B cell (primary cell): ENCODE results near the gene SLC30A7. TPM values are rescaled to one million over a fixed set of nuclear protein-coding genes. Genes with fewer than 3 reads are reported as not detected.

Experiments used
- ATAC-seq: fragments of 200-7000 bp; cut with Tn5 transposase; one replicate; pipeline ENCODE4 v1.10.0; 2021; ENCODE audit warnings: low read depth, mild to moderate bottlenecking, moderate number of reproducible peaks, moderate library complexity
- CTCF ChIA-PET: fragments of 350-600 bp; sonication (Branson Sonifier 250); formaldehyde crosslinking; loops from one replicate; lab custom pipeline; 2021; ENCODE audit warnings: antibody characterized with exemption, inconsistent platforms; lab: Charles Lee
- POLR2A ChIA-PET: fragments of 350-600 bp; sonication (Branson Sonifier 250); formaldehyde crosslinking; loops from one replicate; lab custom pipeline; 2021; ENCODE audit warnings: antibody characterized with exemption; lab: Charles Lee
- DNase-seq: peaks from one replicate; pipeline ENCODE4 v3.0.0; 2013
- H2AFZ ChIP-seq: 2 replicates; pipeline ENCODE4 v1.6.1; 2012; ENCODE audit warnings: mild to moderate bottlenecking, low read depth, low read length; ENCODE audit not compliant: insufficient read depth, poor library complexity, severe bottlenecking
- H3K27ac ChIP-seq, 2 donors: 1 replicate in 1 of 2; 2 replicates in 1 of 2; pipeline ENCODE4 v1.5.1; 2012 to 2013; ENCODE audit warnings: low read length in 2 of 2, mild to moderate bottlenecking in 2 of 2, moderate library complexity in 1 of 2
- H3K27me3 ChIP-seq, 4 experiments: fragments of 200-600 bp in 1 of 4; sonication (generic) in 1 of 4; replicated peaks in 1 of 4; 1 replicate in 2 of 4; 2 replicates in 2 of 4; pipeline versions ENCODE4 v1.6.1 to v1.7.0; 2013 to 2016; ENCODE audit warnings: low read length in 3 of 4, mild to moderate bottlenecking in 2 of 4, mixed read lengths in 1 of 4, moderate library complexity in 1 of 4; ENCODE audit not compliant: insufficient read depth in 4 of 4, control insufficient read depth in 3 of 4; ENCODE audit errors: control extremely low read depth in 1 of 4
- H3K36me3 ChIP-seq, 2 experiments: replicated peaks in 1 of 2; 1 replicate in 1 of 2; 2 replicates in 1 of 2; pipeline versions ENCODE4 v1.6.1 to v1.7.1; 2013; ENCODE audit warnings: low read length in 1 of 2; ENCODE audit not compliant: insufficient read depth in 2 of 2, control insufficient read depth in 1 of 2; ENCODE audit errors: control extremely low read depth in 1 of 2, extremely low read depth in 1 of 2
- H3K4me1 ChIP-seq, 2 donors: fragments of 200-600 bp in 1 of 2; sonication (generic) in 1 of 2; 1 replicate in 1 of 2; 2 replicates in 1 of 2; pipeline versions ENCODE4 v1.5.1 to v1.6.1; 2013 to 2017; ENCODE audit warnings: low read length in 2 of 2; ENCODE audit not compliant: control insufficient read depth in 2 of 2, insufficient read depth in 2 of 2
- H3K4me2 ChIP-seq: replicated peaks from 2 replicates; pipeline ENCODE3; 2012; ENCODE audit warnings: mild to moderate bottlenecking, low read depth, low read length; ENCODE audit not compliant: poor library complexity, severe bottlenecking
- H3K4me3 ChIP-seq, 5 experiments: fragments of 200-600 bp in 1 of 5; sonication (generic) in 1 of 5; 1 replicate in 3 of 5; 2 replicates in 2 of 5; pipeline versions ENCODE4 v1.5.1 to v1.7.0; 2011 to 2016; ENCODE audit warnings: low read length in 4 of 5, mild to moderate bottlenecking in 4 of 5, low read depth in 2 of 5, control low read depth in 1 of 5, moderate library complexity in 1 of 5; ENCODE audit not compliant: insufficient read depth in 1 of 5; ENCODE audit errors: control extremely low read depth in 1 of 5, extremely low read depth in 1 of 5
- H3K79me2 ChIP-seq: fragments of 200-600 bp; sonication (generic); one replicate; pipeline ENCODE4 v1.6.0; 2016; ENCODE audit warnings: low read length; ENCODE audit not compliant: control insufficient read depth, insufficient read depth
- H3K9ac ChIP-seq: fragments of 200-600 bp; sonication (generic); 2 replicates; pipeline ENCODE4 v1.6.1; 2017; ENCODE audit warnings: mild to moderate bottlenecking, low read length, moderate library complexity
- H3K9me3 ChIP-seq, 3 donors: one replicate each; pipeline versions ENCODE4 v1.6.1 to v1.7.1; 2013; ENCODE audit warnings: low read length in 2 of 3; ENCODE audit not compliant: control insufficient read depth in 2 of 3, insufficient read depth in 1 of 3; ENCODE audit errors: control extremely low read depth in 1 of 3
- H4K20me1 ChIP-seq: 2 replicates; pipeline ENCODE4 v1.6.0; 2012; ENCODE audit warnings: mild to moderate bottlenecking, low read length; ENCODE audit not compliant: insufficient read depth, control insufficient read depth, poor library complexity, severe bottlenecking
- H3K27ac Mint-ChIP-seq: one replicate; pipeline ENCODE4 v1.8.0; 2021; ENCODE audit warnings: mixed read lengths
- H3K27me3 Mint-ChIP-seq: one replicate; pipeline ENCODE4 v1.8.0; 2021; ENCODE audit warnings: mixed read lengths
- H3K4me1 Mint-ChIP-seq: one replicate; pipeline ENCODE4 v1.8.0; 2021; ENCODE audit warnings: mixed read lengths
- H3K4me3 Mint-ChIP-seq: one replicate; pipeline ENCODE4 v1.8.0; 2021; ENCODE audit warnings: mixed read lengths
- H3K9me3 Mint-ChIP-seq: one replicate; pipeline ENCODE4 v1.8.0; 2022; ENCODE audit warnings: mixed read lengths; ENCODE audit not compliant: insufficient read depth
- EZH2 ChIP-seq: IDR thresholded peaks from 2 replicates; pipeline ENCODE4 v1.6.1; 2012; ENCODE audit warnings: borderline replicate concordance, low read depth, mild to moderate bottlenecking, moderate library complexity, low read length; ENCODE audit not compliant: insufficient read depth, poor library complexity, severe bottlenecking
- whole genome bisulfite sequencing: methylation state at CpG from one replicate; pipeline ENCODE4 v1.1.5; 2013; ENCODE audit warnings: missing lambda C conversion rate; ENCODE audit not compliant: insufficient coverage; 5-methylcytosine and 5-hydroxymethylcytosine counted together
- intact Hi-C: fragments of 100-400 bp; cut with micrococcal nuclease; formaldehyde crosslinking; loops from one replicate; pipeline ENCODE4 v1.10.0; 2022
- polyA plus RNA-seq: library from polyadenylated mRNA; depleted of rRNA; stranded (reverse); fragments of >200 nt; gene quantifications from 2 replicates; pipeline ENCODE4 v1.2.3, GENCODE V29; 2012
- total RNA-seq, 2 donors: library from RNA; stranded (reverse); fragments of 120-200 nt in 1 of 2; gene quantifications; 1 replicate in 1 of 2; 2 replicates in 1 of 2; pipeline versions ENCODE4 v1.2.3 to v1.2.4, GENCODE V29; 2013 to 2022
- TF ChIP-seq, protein P1 (sequence below): fragments of 200-600 bp; IDR thresholded peaks from one replicate; pipeline ENCODE4 v1.8.0; 2022; ENCODE audit warnings: antibody characterized with exemption, mild to moderate bottlenecking

The SLC30A7 gene
- total and polyA plus RNA-seq, 2 donors (not counting 1 experiment from before 2014, with no cell fraction given), result 5.2 to 28.6 TPM

DNA sequence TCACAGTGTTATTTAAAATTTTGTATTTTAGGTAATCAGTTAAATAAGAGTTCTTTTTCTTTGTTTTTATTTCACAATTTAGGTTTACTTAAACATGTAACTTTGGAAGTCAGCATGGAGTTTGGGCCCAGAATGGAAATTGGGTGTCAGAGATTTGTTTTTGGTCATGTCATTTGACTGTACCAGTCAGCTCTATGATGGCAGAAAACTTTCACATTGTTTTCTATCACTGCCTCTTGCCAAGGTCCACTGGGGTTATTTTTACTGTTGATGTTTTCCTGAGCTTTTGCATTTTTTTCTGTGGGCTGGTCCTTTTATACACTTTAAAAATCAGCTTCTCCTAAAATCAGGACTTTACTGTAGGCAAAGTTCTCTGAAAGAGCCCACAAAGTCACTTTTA is 54.4 kb downstream of the SLC30A7 start:
- CTCF ChIA-PET, result interaction anchor here (1.4 to 3.0 kb wide), 3 partner anchors 11 to 338 kb away, joined by 3 to 17 read pairs (median 9); no protein-coding TSS in a partner anchor
- Histone ChIP-seq H3K36me3 (peaks cover 2 to 4% of the 10 kb centered on the region in 2 experiments), H3K9ac (peak overlapping the region; percentile 29), H4K20me1 (no peaks in the 10 kb centered on the region), H3K9me3 (peaks cover 2 to 8% (median 7%) of the 10 kb centered on the region in 3 donors), H3K27ac (peak overlapping the region; percentile 34 to 50), H3K79me2 (no peaks in the 10 kb centered on the region), H3K27me3 (no peaks in the 10 kb centered on the region), H2AFZ (no peak overlapping the region), H3K4me2 (peak overlapping the region; percentile 36), H3K4me3 (no peak overlapping the region), H3K4me1 (peaks cover 33% of the 10 kb centered on the region in 2 donors)
- DNase-seq (no peak), ATAC-seq (no peak)
- Mint-ChIP-seq H3K4me1 (peaks cover 61% of the 10 kb centered on the region), H3K9me3 (peaks cover 3% of the 10 kb centered on the region), H3K27ac (peak overlapping the region; percentile 65), H3K27me3 (no peaks in the 10 kb centered on the region), H3K4me3 (peak overlapping the region; percentile 67)
- TF ChIP-seq, protein P1, sequence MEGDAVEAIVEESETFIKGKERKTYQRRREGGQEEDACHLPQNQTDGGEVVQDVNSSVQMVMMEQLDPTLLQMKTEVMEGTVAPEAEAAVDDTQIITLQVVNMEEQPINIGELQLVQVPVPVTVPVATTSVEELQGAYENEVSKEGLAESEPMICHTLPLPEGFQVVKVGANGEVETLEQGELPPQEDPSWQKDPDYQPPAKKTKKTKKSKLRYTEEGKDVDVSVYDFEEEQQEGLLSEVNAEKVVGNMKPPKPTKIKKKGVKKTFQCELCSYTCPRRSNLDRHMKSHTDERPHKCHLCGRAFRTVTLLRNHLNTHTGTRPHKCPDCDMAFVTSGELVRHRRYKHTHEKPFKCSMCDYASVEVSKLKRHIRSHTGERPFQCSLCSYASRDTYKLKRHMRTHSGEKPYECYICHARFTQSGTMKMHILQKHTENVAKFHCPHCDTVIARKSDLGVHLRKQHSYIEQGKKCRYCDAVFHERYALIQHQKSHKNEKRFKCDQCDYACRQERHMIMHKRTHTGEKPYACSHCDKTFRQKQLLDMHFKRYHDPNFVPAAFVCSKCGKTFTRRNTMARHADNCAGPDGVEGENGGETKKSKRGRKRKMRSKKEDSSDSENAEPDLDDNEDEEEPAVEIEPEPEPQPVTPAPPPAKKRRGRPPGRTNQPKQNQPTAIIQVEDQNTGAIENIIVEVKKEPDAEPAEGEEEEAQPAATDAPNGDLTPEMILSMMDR, result no peak
- no peak for TF ChIP-seq EZH2
- POLR2A ChIA-PET, result interaction anchor here (1.4 to 1.7 kb wide), 2 partner anchors 338 to 359 kb away, joined by 3 to 6 read pairs; no protein-coding TSS in a partner anchor
- intact Hi-C loops, result no loop called here

DNA sequence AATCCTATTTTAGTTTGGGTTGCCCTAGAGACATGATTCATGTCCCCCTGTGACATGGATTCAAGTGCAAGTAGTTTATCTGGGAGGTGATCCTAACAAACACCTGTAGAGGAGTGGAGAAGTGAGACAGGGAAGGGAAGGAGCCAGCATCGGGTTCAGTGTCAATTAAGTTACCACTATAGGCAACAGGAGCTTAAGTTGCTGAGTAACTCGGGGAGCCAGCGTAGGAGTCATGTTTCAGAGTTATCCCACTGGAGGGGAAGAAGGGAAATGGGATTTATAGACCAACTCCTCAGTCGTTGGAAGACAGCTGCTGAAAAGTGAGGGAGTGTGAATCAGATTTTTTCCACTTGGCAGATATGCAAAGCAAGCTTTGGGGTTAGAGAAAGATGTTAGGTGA is 54.9 kb downstream of the SLC30A7 start:
- Histone ChIP-seq H2AFZ (no peak overlapping the region), H3K4me2 (peak overlapping the region; percentile 36), H3K27me3 (no peaks in the 10 kb centered on the region), H3K79me2 (no peaks in the 10 kb centered on the region), H3K9ac (peak overlapping the region; percentile 8), H4K20me1 (no peaks in the 10 kb centered on the region), H3K36me3 (peaks cover 2 to 4% of the 10 kb centered on the region in 2 experiments), H3K27ac (peak overlapping the region; percentile 34 to 50), H3K4me1 (peaks cover 33% of the 10 kb centered on the region in 2 donors), H3K4me3 (no peak overlapping the region), H3K9me3 (peaks cover 2 to 8% (median 7%) of the 10 kb centered on the region in 3 donors)
- ATAC-seq (no peak), DNase-seq (no peak)
- peak overlapping the region; percentile 67 for H3K4me3 Mint-ChIP-seq
- peaks cover 3% of the 10 kb centered on the region for H3K9me3 Mint-ChIP-seq
- intact Hi-C loops, result no loop called here
- TF ChIP-seq EZH2, result no peak
- TF ChIP-seq, protein P1, result no peak
- POLR2A ChIA-PET, result interaction anchor here (1.4 kb wide), 1 partner anchor 359 kb away, joined by 3 read pairs; no protein-coding TSS in a partner anchor
- peak overlapping the region; percentile 65 for H3K27ac Mint-ChIP-seq
- H3K4me1 Mint-ChIP-seq, result peaks cover 59% of the 10 kb centered on the region
- WGBS, result 62% methylated on average over 4 of the region's 4 CpGs
- no peaks in the 10 kb centered on the region for H3K27me3 Mint-ChIP-seq
- CTCF ChIA-PET, result interaction anchor here (1.4 to 3.0 kb wide), 3 partner anchors 11 to 337 kb away, joined by 3 to 17 read pairs (median 9); no protein-coding TSS in a partner anchor
